GM04503 (cell line): ENCODE results near the gene ZNF609.
"Not testable (repeated sequence)": the region's sequence is repeated elsewhere in the genome, so short reads cannot be mapped to it uniquely, and the experiment has no call there.

Experiments
- DNase-seq: peaks from one replicate; pipeline ENCODE4 v3.0.0-alpha.2; 2012; ENCODE audit warnings: low read depth

Gene ZNF609

GRCh38 chr15:64455961-64456371, 4.4 kb upstream of the ZNF609 start:
- DNase-seq, result no peak

- no peak for DNase-seq
Measured at GRCh38 chr15:64456634-64457108, 3.7 kb upstream of the ZNF609 start.

- no peak for DNase-seq
Measured at GRCh38 chr15:64459066-64459781, 1.2 kb upstream of the ZNF609 start.

- peak; percentile 73 for DNase-seq
Measured at GRCh38 chr15:64460724-64461720, 644 bp downstream of the ZNF609 start.

- DNase-seq, result no peak
Measured at GRCh38 chr15:64461721-64462162, 1.4 kb downstream of the ZNF609 start.

- no peak for DNase-seq
Measured at GRCh38 chr15:64462492-64462891, 2.1 kb downstream of the ZNF609 start.

GRCh38 chr15:64464276-64465005, 4.1 kb downstream of the ZNF609 start:
- no peak for DNase-seq

- no peak for DNase-seq
Measured at GRCh38 chr15:64466408-64467141, 6.2 kb downstream of the ZNF609 start.

GRCh38 chr15:64472161-64472560, 11.8 kb downstream of the ZNF609 start:
- DNase-seq, result no peak

- DNase-seq, result no peak
Measured at GRCh38 chr15:64474846-64475245, 14.5 kb downstream of the ZNF609 start.

GRCh38 chr15:64476550-64476949, 16.2 kb downstream of the ZNF609 start:
- no peak for DNase-seq

- DNase-seq, result no peak
Measured at GRCh38 chr15:64478863-64479262, 18.5 kb downstream of the ZNF609 start.

- no peak for DNase-seq
Measured at GRCh38 chr15:64480891-64481290, 20.5 kb downstream of the ZNF609 start.

GRCh38 chr15:64483749-64484148, 23.4 kb downstream of the ZNF609 start:
- no peak for DNase-seq

GRCh38 chr15:64485796-64486195, 25.4 kb downstream of the ZNF609 start:
- DNase-seq, result no peak

- peak; percentile 48 for DNase-seq
Measured at GRCh38 chr15:64490598-64491259, 30.4 kb downstream of the ZNF609 start.

GRCh38 chr15:64493641-64494040, 33.3 kb downstream of the ZNF609 start:
- no peak for DNase-seq

GRCh38 chr15:64495968-64496367, 35.6 kb downstream of the ZNF609 start:
- not testable (repeated sequence) for DNase-seq

- DNase-seq, result no peak
Measured at GRCh38 chr15:64500695-64501395, 40.5 kb downstream of the ZNF609 start.

GRCh38 chr15:64501396-64501715, 41.0 kb downstream of the ZNF609 start:
- DNase-seq, result no peak
